ENCODE results near the gene SHC2. TPM values are rescaled to one million over a fixed set of nuclear protein-coding genes. Genes with fewer than 3 reads are reported as not detected.

The SHC2 gene
- total and polyA plus RNA-seq, 9 of the 15 experiments (the other 6 are each of a cell fraction or from before 2014, with no cell fraction given): 0.14 to 0.36 (median 0.17) TPM; not detected in 5

DNA sequence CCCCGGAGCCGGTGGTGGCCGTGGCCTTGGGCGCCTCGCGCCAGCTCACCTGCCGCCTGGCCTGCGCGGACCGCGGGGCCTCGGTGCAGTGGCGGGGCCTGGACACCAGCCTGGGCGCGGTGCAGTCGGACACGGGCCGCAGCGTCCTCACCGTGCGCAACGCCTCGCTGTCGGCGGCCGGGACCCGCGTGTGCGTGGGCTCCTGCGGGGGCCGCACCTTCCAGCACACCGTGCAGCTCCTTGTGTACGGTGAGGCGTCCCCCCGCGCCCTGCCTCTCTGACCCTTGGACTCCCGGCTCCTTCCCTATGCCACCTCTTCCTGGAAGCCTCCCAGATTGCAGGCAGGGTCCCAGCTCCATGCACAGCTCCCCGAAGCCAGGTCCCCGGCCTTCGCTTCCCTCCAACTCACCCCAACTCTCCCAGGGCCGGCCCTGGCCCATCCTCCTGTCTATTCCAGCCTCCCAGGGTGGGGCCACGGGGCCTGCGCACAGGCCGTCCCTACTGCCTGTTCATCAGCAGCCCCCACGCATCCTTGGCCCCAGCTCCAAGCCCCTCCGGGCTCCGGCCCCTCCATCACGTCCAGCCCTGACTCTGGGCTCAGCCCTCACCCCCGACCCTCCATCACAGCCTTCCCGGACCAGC lies 37.2 kb upstream of the SHC2 start (continued):
- TF ChIP-seq TAF1 (IDR thresholded peaks at IDR 0.05; ENCODE audit: control insufficient read depth, extremely low read depth, insufficient read depth, low read length, severe bottlenecking): no peak
- no peak for TF ChIP-seq SRSF1 (IDR thresholded peaks at IDR 0.05; ENCODE audit: low read depth, low read length)
- TF ChIP-seq, protein P1, sequence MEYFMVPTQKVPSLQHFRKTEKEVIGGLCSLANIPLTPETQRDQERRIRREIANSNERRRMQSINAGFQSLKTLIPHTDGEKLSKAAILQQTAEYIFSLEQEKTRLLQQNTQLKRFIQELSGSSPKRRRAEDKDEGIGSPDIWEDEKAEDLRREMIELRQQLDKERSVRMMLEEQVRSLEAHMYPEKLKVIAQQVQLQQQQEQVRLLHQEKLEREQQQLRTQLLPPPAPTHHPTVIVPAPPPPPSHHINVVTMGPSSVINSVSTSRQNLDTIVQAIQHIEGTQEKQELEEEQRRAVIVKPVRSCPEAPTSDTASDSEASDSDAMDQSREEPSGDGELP (CRISPR knock-in tag; IDR thresholded peaks at IDR 0.05; ENCODE audit: borderline replicate concordance): peak; percentile 39; the same call in 1 of the 2 replicates
- no peak for TF ChIP-seq XRCC3 (IDR thresholded peaks at IDR 0.05)
- no peak for TF ChIP-seq ZNF408 (CRISPR knock-in tag; IDR thresholded peaks at IDR 0.05; ENCODE audit: low read depth)
- no peak for TF ChIP-seq IRF2 (CRISPR knock-in tag; IDR thresholded peaks at IDR 0.05)
- TF ChIP-seq ZNF41 (CRISPR knock-in tag; conservative IDR thresholded peaks at IDR 0.05): no peak
- TF ChIP-seq ZBTB7A (IDR thresholded peaks at IDR 0.05; ENCODE audit: borderline replicate concordance, control insufficient read depth, low read depth, low read length): peak; percentile 14; the same call in 1 of the 2 replicates
- TF ChIP-seq U2AF1 (optimal IDR thresholded peaks at IDR 0.05; ENCODE audit: low read depth, low read length): no peak
- TF ChIP-seq ZNF436 (CRISPR knock-in tag; IDR thresholded peaks at IDR 0.05): peak; percentile 76; the same call in 1 of the 2 replicates
- TF ChIP-seq SMARCE1 (IDR thresholded peaks at IDR 0.05): no peak
- peak; percentile 91 for TF ChIP-seq ZFP36 (IDR thresholded peaks at IDR 0.05; ENCODE audit: low read depth, low read length, partially characterized antibody)
- no peak for TF ChIP-seq TRIM28 (IDR thresholded peaks at IDR 0.05)
- TF ChIP-seq, protein P2, sequence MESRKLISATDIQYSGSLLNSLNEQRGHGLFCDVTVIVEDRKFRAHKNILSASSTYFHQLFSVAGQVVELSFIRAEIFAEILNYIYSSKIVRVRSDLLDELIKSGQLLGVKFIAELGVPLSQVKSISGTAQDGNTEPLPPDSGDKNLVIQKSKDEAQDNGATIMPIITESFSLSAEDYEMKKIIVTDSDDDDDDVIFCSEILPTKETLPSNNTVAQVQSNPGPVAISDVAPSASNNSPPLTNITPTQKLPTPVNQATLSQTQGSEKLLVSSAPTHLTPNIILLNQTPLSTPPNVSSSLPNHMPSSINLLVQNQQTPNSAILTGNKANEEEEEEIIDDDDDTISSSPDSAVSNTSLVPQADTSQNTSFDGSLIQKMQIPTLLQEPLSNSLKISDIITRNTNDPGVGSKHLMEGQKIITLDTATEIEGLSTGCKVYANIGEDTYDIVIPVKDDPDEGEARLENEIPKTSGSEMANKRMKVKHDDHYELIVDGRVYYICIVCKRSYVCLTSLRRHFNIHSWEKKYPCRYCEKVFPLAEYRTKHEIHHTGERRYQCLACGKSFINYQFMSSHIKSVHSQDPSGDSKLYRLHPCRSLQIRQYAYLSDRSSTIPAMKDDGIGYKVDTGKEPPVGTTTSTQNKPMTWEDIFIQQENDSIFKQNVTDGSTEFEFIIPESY (CRISPR knock-in tag; IDR thresholded peaks at IDR 0.05): peak; percentile 94
- no peak for TF ChIP-seq OTX1 (CRISPR knock-in tag; IDR thresholded peaks at IDR 0.05)
- TF ChIP-seq, protein P3, sequence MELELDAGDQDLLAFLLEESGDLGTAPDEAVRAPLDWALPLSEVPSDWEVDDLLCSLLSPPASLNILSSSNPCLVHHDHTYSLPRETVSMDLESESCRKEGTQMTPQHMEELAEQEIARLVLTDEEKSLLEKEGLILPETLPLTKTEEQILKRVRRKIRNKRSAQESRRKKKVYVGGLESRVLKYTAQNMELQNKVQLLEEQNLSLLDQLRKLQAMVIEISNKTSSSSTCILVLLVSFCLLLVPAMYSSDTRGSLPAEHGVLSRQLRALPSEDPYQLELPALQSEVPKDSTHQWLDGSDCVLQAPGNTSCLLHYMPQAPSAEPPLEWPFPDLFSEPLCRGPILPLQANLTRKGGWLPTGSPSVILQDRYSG (tag; conservative IDR thresholded peaks at IDR 0.05; ENCODE audit: low read depth): no peak
- TF ChIP-seq BCOR (IDR thresholded peaks at IDR 0.05): peak; percentile 73; the same call in 1 of the 2 replicates

Measured in K562 (cell line).